Lower lobe of right lung (tissue), 2 donors: ENCODE results near the gene CLMP. TPM values are rescaled to one million over a fixed set of nuclear protein-coding genes. Genes with fewer than 3 reads are reported as not detected.
"Not testable (repeated sequence)": the region's sequence is repeated elsewhere in the genome, so short reads cannot be mapped to it uniquely, and the experiment has no call there.

Experiments
- ATAC-seq, 2 donors: fragments of 200-7000 bp; cut with Tn5 transposase; one replicate each; pipeline ENCODE4 v1.9.1; 2020 to 2022; ENCODE audit warnings: mild to moderate bottlenecking in 2 of 2, moderate library complexity in 2 of 2
- DNase-seq: peaks from one replicate; pipeline ENCODE4 v3.0.0-alpha.2; 2020
- H3K27ac ChIP-seq: fragments of 200-600 bp; one replicate; pipeline ENCODE4 v1.8.0; 2022
- H3K27me3 ChIP-seq: fragments of 200-600 bp; one replicate; pipeline ENCODE4 v1.8.0; 2022; ENCODE audit warnings: low read depth
- H3K36me3 ChIP-seq: fragments of 200-600 bp; one replicate; pipeline ENCODE4 v1.8.0; 2022; ENCODE audit warnings: mild to moderate bottlenecking
- H3K4me1 ChIP-seq: fragments of 200-600 bp; one replicate; pipeline ENCODE4 v1.8.0; 2022
- H3K4me3 ChIP-seq: fragments of 200-600 bp; one replicate; pipeline ENCODE4 v1.8.0; 2022; ENCODE audit warnings: mild to moderate bottlenecking
- H3K9me3 ChIP-seq: fragments of 200-600 bp; one replicate; pipeline ENCODE4 v1.8.0; 2022
- CTCF ChIP-seq: fragments of 200-600 bp; IDR thresholded peaks from one replicate; pipeline ENCODE4 v1.8.0; 2022; ENCODE audit warnings: antibody characterized with exemption, mild to moderate bottlenecking
- intact Hi-C: fragments of 100-400 bp; cut with DNase I; formaldehyde crosslinking; loops from one replicate; pipeline ENCODE4 v1.11.0; 2022
- total RNA-seq: library from RNA; stranded (reverse); fragmentation: NEBNext Ultra II Directional; extraction: Animal tissue kit (Norgen Biotek cat#: 25700); gene quantifications from one replicate; pipeline ENCODE4 v1.2.1, GENCODE V29; 2021
- donor health status: DM: no; HTN: yes; CAD: no; lungs with severe emphysema.

The CLMP gene
- total RNA-seq, 1 donor from 2014 or later, result 15.1 TPM

GRCh38 chr11:123143476-123143875 lies 51.6 kb downstream of the CLMP start:
- intact Hi-C loops, result no loop called here
- Histone ChIP-seq H3K9me3 (no peaks in the 10 kb centered on the region), H3K27me3 (no peaks in the 10 kb centered on the region), H3K27ac (no peak overlapping the region), H3K4me3 (no peak overlapping the region), H3K4me1 (no peaks in the 10 kb centered on the region), H3K36me3 (no peaks in the 10 kb centered on the region)
- ATAC-seq (no peak), DNase-seq (no peak)
- no peak for TF ChIP-seq CTCF

- no peak overlapping the region for H3K27ac ChIP-seq
- H3K27me3 ChIP-seq, result no peaks in the 10 kb centered on the region
- no peak for ATAC-seq
- no peaks in the 10 kb centered on the region for H3K9me3 ChIP-seq
- intact Hi-C loops, result no loop called here
- H3K4me1 ChIP-seq, result no peaks in the 10 kb centered on the region
- H3K4me3 ChIP-seq, result no peak overlapping the region
- no peak for DNase-seq
- H3K36me3 ChIP-seq, result no peaks in the 10 kb centered on the region
- no peak for TF ChIP-seq CTCF
Measured at GRCh38 chr11:123139206-123139605, 55.8 kb downstream of the CLMP start.

GRCh38 chr11:123137431-123138224 lies 57.4 kb downstream of the CLMP start:
- peak; percentile 74 for DNase-seq
- intact Hi-C loops, result no loop called here
- H3K4me3 ChIP-seq, result no peak overlapping the region

GRCh38 chr11:123135863-123136446 lies 59.1 kb downstream of the CLMP start:
- no peaks in the 10 kb centered on the region for H3K9me3 ChIP-seq
- DNase-seq (no peak), ATAC-seq (no peak)
- no peaks in the 10 kb centered on the region for H3K4me1 ChIP-seq
- H3K4me3 ChIP-seq, result no peak overlapping the region
- H3K27ac ChIP-seq, result no peak overlapping the region
- TF ChIP-seq CTCF, result no peak
- H3K27me3 ChIP-seq, result no peaks in the 10 kb centered on the region
- no peaks in the 10 kb centered on the region for H3K36me3 ChIP-seq
- intact Hi-C loops, result no loop called here

More at GRCh38 chr11:123137431-123138224, 57.4 kb downstream of the CLMP start:
- H3K9me3 ChIP-seq, result no peaks in the 10 kb centered on the region
- H3K4me1 ChIP-seq, result no peaks in the 10 kb centered on the region
- TF ChIP-seq CTCF, result no peak
- ATAC-seq, result peak; percentile 64 to 87
- H3K27me3 ChIP-seq, result no peaks in the 10 kb centered on the region
- H3K27ac ChIP-seq, result peak overlapping the region; percentile 37
- H3K36me3 ChIP-seq, result no peaks in the 10 kb centered on the region

GRCh38 chr11:123132881-123133280 lies 62.2 kb downstream of the CLMP start:
- no peak overlapping the region for H3K27ac ChIP-seq
- H3K4me1 ChIP-seq, result no peaks in the 10 kb centered on the region
- H3K27me3 ChIP-seq, result no peaks in the 10 kb centered on the region
- H3K4me3 ChIP-seq, result no peak overlapping the region
- H3K9me3 ChIP-seq, result no peaks in the 10 kb centered on the region
- ATAC-seq, result no peak
- no peak for DNase-seq
- no peak for TF ChIP-seq CTCF
- intact Hi-C loops, result no loop called here
- H3K36me3 ChIP-seq, result no peaks in the 10 kb centered on the region

GRCh38 chr11:123132034-123132766 lies 62.8 kb downstream of the CLMP start:
- H3K9me3 ChIP-seq, H3K27me3 ChIP-seq, DNase-seq, intact Hi-C loops, H3K36me3 ChIP-seq, H3K4me1 ChIP-seq, H3K4me3 ChIP-seq: not testable (repeated sequence)
- H3K27ac ChIP-seq, result peak overlapping the region; percentile 5
- ATAC-seq, result peak; percentile 59 to 77
